ENCODE measurements around the gene PTPRN2. TPM values are rescaled to one million over a fixed set of nuclear protein-coding genes. Genes with fewer than 3 reads are reported as not detected.
"Not testable (repeated sequence)": the region's sequence is repeated elsewhere in the genome, so short reads cannot be mapped to it uniquely, and the experiment has no call there.

Gene PTPRN2
- total RNA-seq, 1 donor from 2014 or later = 1.2 TPM

- DNase-seq (ENCODE audit: low read depth) = no peak
Observed at GRCh38 chr7:158279539-158280447, 307.8 kb downstream of the PTPRN2 start.

GRCh38 chr7:158278745-158279320, 308.8 kb downstream of the PTPRN2 start:
- no peak for DNase-seq (ENCODE audit: low read depth)

GRCh38 chr7:158277219-158278141, 310.1 kb downstream of the PTPRN2 start:
- no peak for DNase-seq (ENCODE audit: low read depth)

- no peak for DNase-seq (ENCODE audit: low read depth)
Observed at GRCh38 chr7:158276414-158277218, 311.0 kb downstream of the PTPRN2 start.

- DNase-seq (ENCODE audit: low read depth) = no peak
Observed at GRCh38 chr7:158275711-158276413, 311.8 kb downstream of the PTPRN2 start.

- no peak for DNase-seq (ENCODE audit: low read depth)
Observed at GRCh38 chr7:158274996-158275395, 312.6 kb downstream of the PTPRN2 start.

- no peak for DNase-seq (ENCODE audit: low read depth)
Observed at GRCh38 chr7:158274404-158274811, 313.2 kb downstream of the PTPRN2 start.

GRCh38 chr7:158273756-158274342, 313.8 kb downstream of the PTPRN2 start:
- not testable (repeated sequence) for DNase-seq (ENCODE audit: low read depth)

GRCh38 chr7:158273138-158273651, 314.4 kb downstream of the PTPRN2 start:
- DNase-seq (ENCODE audit: low read depth) = no peak

GRCh38 chr7:158272509-158273137, 315.0 kb downstream of the PTPRN2 start:
- no peak for DNase-seq (ENCODE audit: low read depth)

- no peak for DNase-seq (ENCODE audit: low read depth)
Observed at GRCh38 chr7:158272091-158272490, 315.5 kb downstream of the PTPRN2 start.

GRCh38 chr7:158271646-158272045, 316.0 kb downstream of the PTPRN2 start:
- no peak for DNase-seq (ENCODE audit: low read depth)

- DNase-seq (ENCODE audit: low read depth) = no peak
Observed at GRCh38 chr7:158270856-158271413, 316.7 kb downstream of the PTPRN2 start.

- no peak for DNase-seq (ENCODE audit: low read depth)
Observed at GRCh38 chr7:158270106-158270775, 317.4 kb downstream of the PTPRN2 start.

- DNase-seq (ENCODE audit: low read depth) = no peak
Observed at GRCh38 chr7:158268816-158269535, 318.6 kb downstream of the PTPRN2 start.

GRCh38 chr7:158267742-158268435, 319.7 kb downstream of the PTPRN2 start:
- no peak for DNase-seq (ENCODE audit: low read depth)
